HAP-1 (cell line): Measurements from ENCODE around the gene TSN.
"Not testable (repeated sequence)": the region's sequence is repeated elsewhere in the genome, so short reads cannot be mapped to it uniquely, and the experiment has no call there.

Experiments used
- DNase-seq, 2 experiments: peaks; one replicate each; pipeline ENCODE4 v3.0.0-alpha.2; 2016 to 2020; ENCODE audit warnings: low spot score in 2 of 2
- H3K27me3 ChIP-seq: fragments of 250-450 bp; sonication (Bioruptor Pico); 2 replicates; pipeline ENCODE4 v1.5.1; 2020; ENCODE audit warnings: low read depth, mild to moderate bottlenecking, moderate library complexity
- H3K36me3 ChIP-seq: fragments of 250-450 bp; sonication (Bioruptor Pico); replicated peaks from 2 replicates; pipeline ENCODE4 v1.5.1; 2020; ENCODE audit warnings: mild to moderate bottlenecking
- H3K4me1 ChIP-seq: fragments of 250-450 bp; sonication (Bioruptor Pico); 2 replicates; pipeline ENCODE4 v1.5.1; 2020; ENCODE audit warnings: mild to moderate bottlenecking
- H3K4me3 ChIP-seq: fragments of 250-450 bp; sonication (Bioruptor Pico); 2 replicates; pipeline ENCODE4 v1.5.1; 2020; ENCODE audit warnings: mild to moderate bottlenecking, moderate library complexity
- H3K9me3 ChIP-seq: fragments of 250-450 bp; sonication (Bioruptor Pico); 2 replicates; pipeline ENCODE4 v1.5.1; 2020; ENCODE audit warnings: mild to moderate bottlenecking, moderate library complexity
- in situ Hi-C: fragments of 300-500 bp; cut with MboI; formaldehyde crosslinking; loops from 3 replicates; pipeline ENCODE4 v1.14.3; 2020; ENCODE audit warnings: low sequenced_read_pairs, inconsistent platforms, mixed read lengths

The TSN gene

DNA sequence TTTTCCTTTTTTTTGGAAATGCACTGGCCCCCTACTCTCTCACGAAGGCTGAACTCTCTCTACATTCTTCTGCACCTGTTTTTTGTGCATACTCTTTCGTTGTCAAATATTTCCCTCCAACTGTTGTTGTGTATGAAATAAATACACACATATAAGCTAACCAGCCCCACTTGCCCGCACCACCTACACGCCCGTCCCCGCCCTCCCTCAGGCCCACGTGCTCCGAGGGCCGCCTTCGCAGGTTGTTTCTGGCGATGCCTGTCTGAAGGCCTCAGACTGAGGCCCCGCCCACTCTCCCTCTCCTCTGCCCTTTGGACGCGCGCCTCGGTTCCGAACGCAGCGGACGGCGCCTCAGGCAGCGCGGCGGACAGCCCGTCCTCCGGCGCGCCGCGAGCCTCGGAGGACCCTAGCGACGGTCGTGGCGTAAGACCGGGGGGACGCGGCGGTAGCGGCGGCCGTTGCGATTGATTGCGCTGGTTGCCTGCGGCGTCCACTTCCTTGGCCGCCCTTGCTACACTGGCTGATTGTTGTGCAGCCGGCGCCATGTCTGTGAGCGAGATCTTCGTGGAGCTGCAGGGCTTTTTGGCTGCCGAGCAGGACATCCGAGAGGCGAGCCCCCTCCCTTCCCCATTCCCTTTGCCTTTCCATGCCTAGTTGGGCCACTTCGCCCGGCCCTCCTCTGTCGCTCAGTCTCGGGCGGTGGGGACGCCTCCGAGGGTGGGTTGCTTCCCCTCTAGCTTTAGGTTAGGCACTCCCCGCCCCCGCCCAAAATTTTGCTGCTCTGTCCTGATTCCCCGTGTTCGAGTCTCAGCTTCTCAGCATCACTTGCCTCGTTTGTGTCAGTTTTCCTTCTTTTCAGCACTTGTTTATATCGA lies at the start of gene TSN:
TSN (plus strand) TSS at position 415 of the 875 bp plus-strand sequence; CDS start at position 544, 129 bp downstream.
- Histone ChIP-seq H3K27me3 (no peaks in the 10 kb centered on the region), H3K4me3 (peak within 1 kb of the TSS; percentile 89), H3K9me3 (no peaks in the 10 kb centered on the region), H3K36me3 (peaks cover 17% of the 10 kb centered on the region), H3K4me1 (peaks cover 7% of the 10 kb centered on the region)
- peak; percentile 96 to 99 for DNase-seq
- in situ Hi-C loops: no loop called here

DNA sequence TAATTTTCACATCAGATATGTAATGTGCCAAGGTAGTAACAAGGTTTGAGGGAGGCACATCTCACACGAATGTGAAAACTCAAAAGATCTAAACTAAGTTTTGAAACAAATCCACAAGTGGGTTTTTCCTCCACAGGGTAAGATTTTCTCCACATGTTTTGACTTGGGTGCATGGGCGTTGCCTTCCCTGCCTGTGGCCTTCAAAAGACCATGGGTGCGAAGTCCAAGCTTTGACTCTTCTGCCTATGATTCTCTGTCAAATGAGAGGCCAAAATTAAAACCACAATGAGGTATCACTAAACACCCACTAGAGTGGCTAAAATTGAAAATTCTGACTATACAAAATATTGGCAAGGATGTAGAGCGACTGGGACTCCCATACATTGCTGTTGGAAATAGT lies 49.5 kb upstream of the TSN start:
- Histone ChIP-seq H3K4me3 (no peak overlapping the region), H3K36me3 (no peaks in the 10 kb centered on the region)
- in situ Hi-C loops: loop anchor here (25.0 kb wide), 1 partner anchor 169 kb away; the partner anchor contains the start of gene RNU4ATAC

DNA sequence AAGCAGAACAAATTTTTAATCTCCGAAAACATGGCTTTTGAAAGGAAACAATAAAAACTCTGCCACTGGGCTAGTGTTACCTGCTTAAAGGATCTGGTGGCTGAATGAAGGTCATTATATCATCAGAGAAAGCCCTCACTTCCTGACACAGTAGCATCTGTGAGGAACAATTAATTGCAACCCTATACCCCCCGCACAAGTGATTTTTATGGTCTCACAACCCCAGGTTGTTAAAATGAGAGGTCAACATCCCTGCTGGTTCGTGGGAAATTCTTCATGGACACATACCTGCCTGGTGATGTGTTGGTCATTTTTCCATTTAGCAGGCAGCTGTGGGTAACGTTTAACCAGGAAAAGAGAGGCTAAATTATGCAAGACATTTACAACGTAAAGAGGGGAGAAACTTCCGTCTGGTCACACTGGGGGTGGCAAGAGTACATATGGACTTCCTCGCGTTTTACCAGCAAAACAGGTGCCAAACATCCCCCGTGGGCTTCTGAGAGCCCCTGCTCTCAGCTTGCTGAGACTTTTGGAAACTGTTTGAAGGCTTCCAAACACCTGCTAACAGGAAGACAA lies 48.0 kb upstream of the TSN start:
- in situ Hi-C loops: loop anchor here (25.0 kb wide), 1 partner anchor 170 kb away; the partner anchor contains the start of gene RNU4ATAC
- H3K4me1 ChIP-seq: peaks cover 2% of the 10 kb centered on the region; the same call in 1 of the 2 replicates
- no peaks in the 10 kb centered on the region for H3K9me3 ChIP-seq
- H3K4me3 ChIP-seq: no peak overlapping the region
- no peaks in the 10 kb centered on the region for H3K36me3 ChIP-seq
- H3K27me3 ChIP-seq: no peaks in the 10 kb centered on the region
- no peak for DNase-seq

More for the DNA sequence above, 49.5 kb upstream of the TSN start:
- peaks cover 2% of the 10 kb centered on the region; the same call in 1 of the 2 replicates for H3K4me1 ChIP-seq
- DNase-seq: no peak
- no peaks in the 10 kb centered on the region for H3K27me3 ChIP-seq
- no peaks in the 10 kb centered on the region for H3K9me3 ChIP-seq

DNA sequence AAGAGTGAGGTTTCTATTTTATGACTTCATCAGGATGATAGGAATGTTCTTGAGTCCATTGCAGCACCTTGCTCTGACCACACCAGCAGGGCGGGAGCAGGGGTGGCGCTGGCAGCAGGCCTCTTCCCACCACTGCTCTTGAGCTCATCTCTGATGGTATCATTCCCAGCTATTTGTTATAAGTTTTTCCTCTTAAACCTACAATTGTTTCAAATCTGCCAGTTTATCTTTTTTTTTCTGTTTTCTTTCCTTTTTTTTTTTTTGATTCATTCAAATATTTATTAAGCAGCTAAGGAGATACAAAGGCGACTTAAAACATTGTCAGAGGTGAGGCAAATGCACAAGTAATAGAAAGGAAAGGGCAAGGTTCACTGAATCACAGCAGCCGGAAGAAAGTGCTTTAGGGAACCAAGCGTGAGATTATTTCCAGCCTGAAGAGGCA lies 47.5 kb upstream of the TSN start:
- in situ Hi-C loops: loop anchor here (25.0 kb wide), 1 partner anchor 171 kb away; the partner anchor contains the start of gene RNU4ATAC

DNA sequence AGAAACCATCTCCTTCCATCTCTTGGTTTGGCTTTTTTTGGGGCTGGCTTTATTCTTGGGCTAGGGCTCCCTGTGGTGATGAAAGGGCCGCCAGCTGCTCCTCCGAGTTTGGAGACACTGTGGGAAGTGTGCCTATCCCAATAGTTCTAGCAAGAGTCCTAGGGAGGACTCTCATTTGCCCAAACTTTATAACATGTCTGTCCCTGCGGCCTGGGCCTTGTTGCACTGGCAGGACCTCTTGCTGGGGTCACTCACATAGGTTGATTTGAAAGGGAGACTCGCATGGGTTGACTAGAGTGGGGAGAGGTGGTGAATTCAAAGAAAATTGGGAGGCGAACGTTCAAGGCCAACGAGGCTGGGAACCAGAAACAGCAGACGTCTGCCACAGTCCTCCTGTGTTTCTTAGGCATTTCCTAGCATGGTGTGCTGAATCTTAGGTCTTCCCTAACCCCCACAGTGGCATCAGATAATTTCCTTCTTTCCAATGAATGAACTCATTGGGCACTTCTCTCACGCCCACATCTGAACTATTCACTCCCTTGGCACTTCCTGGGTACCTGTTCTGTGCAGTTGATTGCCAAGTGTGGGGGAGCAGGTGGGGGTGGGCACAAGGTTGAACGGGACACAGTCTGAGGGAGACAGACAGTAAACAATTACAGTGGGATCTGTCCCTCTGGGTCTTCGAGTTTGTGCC lies 45.5 kb upstream of the TSN start:
- in situ Hi-C loops: loop anchor here (10.0 to 25.0 kb wide), 2 partner anchors 173 to 615 kb away; partner anchors contain the start of gene RNU4ATAC
- Histone ChIP-seq H3K4me1 (peaks cover 2% of the 10 kb centered on the region; the same call in 1 of the 2 replicates), H3K36me3 (no peaks in the 10 kb centered on the region), H3K27me3 (no peaks in the 10 kb centered on the region), H3K9me3 (no peaks in the 10 kb centered on the region), H3K4me3 (no peak overlapping the region)
- no peak for DNase-seq

More for the DNA sequence above, 47.5 kb upstream of the TSN start:
- peaks cover 2% of the 10 kb centered on the region; the same call in 1 of the 2 replicates for H3K4me1 ChIP-seq
- H3K27me3 ChIP-seq: no peaks in the 10 kb centered on the region
- no peak for DNase-seq
- no peak overlapping the region for H3K4me3 ChIP-seq
- no peaks in the 10 kb centered on the region for H3K36me3 ChIP-seq
- no peaks in the 10 kb centered on the region for H3K9me3 ChIP-seq

DNA sequence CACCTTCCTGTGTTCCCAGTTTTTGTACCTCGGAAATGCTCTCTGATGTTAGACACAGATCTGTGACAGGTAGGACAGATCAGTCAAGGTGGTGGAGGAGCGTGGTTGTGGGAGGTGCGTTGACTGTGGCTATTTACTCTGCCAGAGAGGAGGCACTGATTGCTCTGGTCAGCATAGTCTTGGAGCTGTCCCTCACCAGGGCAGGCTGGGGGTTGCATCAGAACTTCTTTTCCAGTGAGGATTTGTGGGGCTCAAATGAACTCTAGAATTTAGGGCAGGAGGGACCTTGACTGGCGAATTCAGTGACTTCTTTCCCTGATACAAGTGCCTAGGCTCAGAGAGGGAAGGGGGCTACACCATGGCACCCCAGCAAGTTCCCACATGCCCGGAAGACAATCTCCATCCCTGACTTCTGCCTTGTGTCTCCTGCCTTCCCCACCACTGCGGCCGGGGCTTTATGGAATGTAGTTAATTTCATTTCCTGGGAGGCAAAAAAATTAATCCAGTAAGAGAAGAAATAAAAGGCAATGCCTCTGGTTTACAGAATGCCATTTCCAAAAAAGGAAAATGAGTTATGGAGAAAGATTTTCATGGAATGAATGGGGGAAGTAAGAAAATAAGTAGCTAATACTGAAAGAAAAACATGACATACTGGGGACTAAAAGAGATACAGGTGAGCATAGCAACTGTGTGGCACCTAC lies 44.8 kb upstream of the TSN start:
- no peaks in the 10 kb centered on the region for H3K36me3 ChIP-seq
- in situ Hi-C loops: loop anchor here (10.0 to 25.0 kb wide), 2 partner anchors 173 to 616 kb away; partner anchors contain the start of gene RNU4ATAC
- peaks cover 2% of the 10 kb centered on the region; the same call in 1 of the 2 replicates for H3K4me1 ChIP-seq
- H3K4me3 ChIP-seq: no peak overlapping the region
- no peak for DNase-seq
- H3K27me3 ChIP-seq: no peaks in the 10 kb centered on the region
- H3K9me3 ChIP-seq: no peaks in the 10 kb centered on the region

DNA sequence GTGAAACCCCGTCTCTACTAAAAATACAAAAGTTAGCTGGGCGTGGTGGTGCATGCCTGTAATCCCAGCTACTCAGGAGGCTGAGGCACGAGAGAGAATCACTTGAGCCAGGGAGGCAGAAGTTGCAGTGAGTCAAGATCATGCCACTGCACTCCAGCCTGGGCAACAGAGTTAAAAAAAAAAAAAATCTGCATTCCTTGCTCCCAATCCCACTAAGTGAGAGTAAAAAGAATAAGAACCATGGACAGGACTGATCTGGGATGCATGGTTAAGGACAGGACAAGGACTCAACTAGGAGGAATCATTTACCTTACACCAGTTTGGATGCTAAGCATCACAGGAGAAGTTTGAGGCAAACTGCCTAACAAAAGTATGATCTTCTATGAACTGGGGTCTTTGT lies 44.0 kb upstream of the TSN start:
- H3K4me3 ChIP-seq, H3K4me1 ChIP-seq, H3K9me3 ChIP-seq, H3K36me3 ChIP-seq, H3K27me3 ChIP-seq, DNase-seq: not testable (repeated sequence)
- in situ Hi-C loops: loop anchor here (10.0 to 25.0 kb wide), 2 partner anchors 174 to 617 kb away; partner anchors contain the start of gene RNU4ATAC

DNA sequence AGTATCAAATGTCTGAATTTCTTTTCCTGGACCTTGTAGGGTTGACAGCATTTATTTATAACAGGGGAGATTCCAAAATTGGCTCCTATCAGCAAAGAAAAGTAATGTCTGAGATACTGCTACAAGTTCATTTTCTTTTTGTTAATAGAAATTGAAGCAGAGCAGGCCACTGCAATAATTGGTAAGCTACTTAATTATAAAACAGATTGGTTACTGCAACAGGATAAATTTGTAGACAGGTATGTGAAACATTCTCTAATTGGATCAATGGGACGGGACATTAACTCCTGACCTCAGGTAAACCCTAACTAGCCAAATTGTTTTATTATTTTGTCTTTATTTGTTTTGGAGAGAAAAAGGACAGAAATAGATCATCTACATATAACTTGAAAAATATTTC lies 39.3 kb upstream of the TSN start:
- Histone ChIP-seq H3K36me3 (no peaks in the 10 kb centered on the region), H3K9me3 (no peaks in the 10 kb centered on the region), H3K4me3 (no peak overlapping the region), H3K4me1 (no peaks in the 10 kb centered on the region), H3K27me3 (no peaks in the 10 kb centered on the region)
- no peak for DNase-seq
- in situ Hi-C loops: loop anchor here (10.0 to 25.0 kb wide), 2 partner anchors 179 to 621 kb away; partner anchors contain the start of gene RNU4ATAC

DNA sequence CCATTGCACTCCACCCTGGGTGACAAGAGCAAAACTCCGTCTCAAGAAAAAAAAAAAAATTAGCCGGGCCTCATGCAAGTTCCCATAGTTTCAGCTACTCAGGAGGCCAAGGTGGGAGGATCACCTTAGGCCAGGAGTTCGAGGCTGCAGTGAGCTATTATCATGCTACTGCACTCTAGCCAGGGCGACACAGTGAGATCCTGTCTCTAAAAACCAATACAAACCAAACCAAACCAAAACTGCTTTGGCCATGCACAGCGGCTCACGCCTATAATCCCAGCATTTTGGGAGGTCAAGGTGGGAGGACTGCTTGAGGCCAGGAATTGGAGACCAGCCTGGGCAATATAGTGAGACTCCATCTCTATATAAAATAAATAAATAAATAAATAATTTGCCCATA lies 37.9 kb upstream of the TSN start:
- no peak overlapping the region for H3K4me3 ChIP-seq
- no peaks in the 10 kb centered on the region for H3K9me3 ChIP-seq
- H3K4me1 ChIP-seq: no peaks in the 10 kb centered on the region
- no peaks in the 10 kb centered on the region for H3K36me3 ChIP-seq
- H3K27me3 ChIP-seq: no peaks in the 10 kb centered on the region
- no peak for DNase-seq
- in situ Hi-C loops: loop anchor here (10.0 to 25.0 kb wide), 2 partner anchors 180 to 623 kb away; partner anchors contain the start of gene RNU4ATAC

DNA sequence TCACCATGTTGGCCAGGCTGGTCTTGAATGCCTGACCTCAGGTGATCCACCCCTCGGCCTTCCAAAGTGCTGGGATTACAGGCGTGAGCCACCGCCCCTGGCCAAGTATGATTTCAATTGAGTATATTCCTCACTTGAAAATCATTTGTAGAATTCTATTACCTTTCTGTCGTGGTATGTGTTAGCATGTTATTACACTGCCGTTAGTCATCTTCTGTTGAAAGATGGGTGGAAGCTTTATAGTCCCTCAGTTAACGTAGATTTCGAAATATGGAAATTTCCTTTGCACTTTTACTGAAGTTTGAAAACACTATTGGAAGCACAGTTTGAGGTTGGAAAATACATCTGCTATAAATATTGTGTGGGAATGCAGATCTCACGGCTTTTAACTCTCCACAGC lies 33.5 kb upstream of the TSN start:
- Histone ChIP-seq H3K27me3 (no peaks in the 10 kb centered on the region), H3K9me3 (no peaks in the 10 kb centered on the region), H3K4me1 (no peaks in the 10 kb centered on the region), H3K36me3 (no peaks in the 10 kb centered on the region; the same call in 1 of the 2 replicates), H3K4me3 (no peak overlapping the region)
- no peak for DNase-seq
- in situ Hi-C loops: loop anchor here (10.0 to 25.0 kb wide), 2 partner anchors 185 to 327 kb away; partner anchors contain the start of gene RNU4ATAC

DNA sequence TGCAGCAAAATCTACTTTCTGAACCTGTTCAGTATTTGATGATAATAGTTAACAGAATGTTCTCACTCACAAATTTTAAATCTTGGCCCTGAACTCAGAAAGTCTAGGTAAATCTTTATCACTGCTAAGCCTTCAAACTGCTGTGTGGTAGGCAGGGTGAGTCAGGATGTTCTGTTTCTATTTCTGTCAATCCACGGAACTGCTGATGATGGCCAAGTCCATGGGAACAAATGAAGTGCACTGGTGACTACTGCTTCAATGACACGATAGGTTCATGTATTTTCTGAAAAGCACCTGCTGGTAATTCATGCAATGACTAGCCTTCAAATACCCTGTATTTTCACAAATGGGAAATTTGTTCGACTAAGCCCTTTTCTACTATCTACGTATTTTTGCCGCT lies 33.0 kb upstream of the TSN start:
- no peaks in the 10 kb centered on the region for H3K4me1 ChIP-seq
- peaks cover under 1% of the 10 kb centered on the region; the same call in 1 of the 2 replicates for H3K36me3 ChIP-seq
- H3K27me3 ChIP-seq: no peaks in the 10 kb centered on the region
- in situ Hi-C loops: loop anchor here (10.0 to 25.0 kb wide), 2 partner anchors 185 to 328 kb away; partner anchors contain the start of gene RNU4ATAC
- no peaks in the 10 kb centered on the region for H3K9me3 ChIP-seq
- no peak for DNase-seq
- no peak overlapping the region for H3K4me3 ChIP-seq

DNA sequence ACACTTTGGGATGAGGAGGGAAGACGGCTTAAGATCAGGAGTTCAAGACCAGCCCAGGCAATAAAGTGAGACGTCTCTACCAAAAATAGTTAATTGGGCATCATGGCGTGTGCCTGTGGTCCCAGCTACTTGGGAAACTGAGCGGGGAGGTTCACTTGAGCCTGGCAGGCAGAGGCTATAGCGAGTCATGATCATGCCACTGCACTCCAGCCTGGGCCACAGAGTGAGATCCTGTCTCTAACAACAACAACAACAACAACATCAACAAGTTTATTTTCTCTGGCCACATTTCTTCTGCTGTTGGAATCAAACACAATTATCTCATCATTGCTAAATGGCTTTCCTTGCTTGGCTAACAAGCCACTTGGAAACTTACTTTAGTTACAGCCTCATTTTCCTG lies 32.1 kb upstream of the TSN start:
- no peak overlapping the region for H3K4me3 ChIP-seq
- no peak for DNase-seq
- in situ Hi-C loops: loop anchor here (10.0 to 25.0 kb wide), 2 partner anchors 186 to 329 kb away; partner anchors contain the start of gene RNU4ATAC
- no peaks in the 10 kb centered on the region for H3K27me3 ChIP-seq
- H3K9me3 ChIP-seq: no peaks in the 10 kb centered on the region
- peaks cover 9% of the 10 kb centered on the region for H3K36me3 ChIP-seq
- H3K4me1 ChIP-seq: no peaks in the 10 kb centered on the region
